HG03460 (cell line): ENCODE data around the gene NOLC1.

Experiments used
- ATAC-seq: cut with Tn5 transposase; IDR thresholded peaks from one replicate; pipeline ENCODE4 v1.9.1; 2021; ENCODE audit not compliant: unreplicated experiment

NOLC1 gene

DNA sequence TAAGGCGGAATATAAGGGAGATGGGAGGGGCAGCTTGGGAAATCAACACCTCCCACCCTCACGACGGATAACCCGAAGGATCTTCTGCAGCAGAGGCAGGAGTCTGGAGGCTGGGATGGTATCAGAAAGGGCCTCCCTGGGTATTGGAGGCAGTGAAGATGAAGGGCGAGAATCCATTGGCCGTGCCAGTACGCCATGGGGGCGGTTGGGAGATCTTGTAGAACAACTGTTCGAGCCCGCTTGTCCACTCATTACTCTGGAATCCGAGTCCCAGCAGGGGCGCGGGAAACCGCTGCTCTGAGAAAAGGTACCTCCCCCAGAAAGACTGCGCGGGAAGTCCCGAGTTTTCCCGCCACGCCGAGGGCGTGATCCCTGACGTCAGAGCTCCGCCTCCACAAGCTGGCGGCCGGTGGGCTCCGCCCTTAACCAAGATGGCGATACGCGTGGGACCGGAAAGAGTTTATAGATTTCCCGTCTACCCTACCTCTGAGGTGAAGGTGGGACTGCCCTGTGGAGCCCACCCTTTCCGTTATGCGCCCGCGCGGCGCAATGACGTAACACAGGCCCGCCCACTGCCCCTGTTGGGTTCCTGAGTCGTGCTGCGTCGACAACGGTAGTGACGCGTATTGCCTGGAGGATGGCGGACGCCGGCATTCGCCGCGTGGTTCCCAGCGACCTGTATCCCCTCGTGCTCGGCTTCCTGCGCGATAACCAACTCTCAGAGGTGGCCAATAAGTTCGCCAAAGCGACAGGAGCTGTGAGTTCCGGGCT lies at the start of gene NOLC1:
Gene NOLC1, plus strand, starts transcription at position 616 of the 771 bp plus-strand sequence. Its CDS starts 22 bp downstream, at position 638.
- peak; percentile 95 for ATAC-seq

DNA sequence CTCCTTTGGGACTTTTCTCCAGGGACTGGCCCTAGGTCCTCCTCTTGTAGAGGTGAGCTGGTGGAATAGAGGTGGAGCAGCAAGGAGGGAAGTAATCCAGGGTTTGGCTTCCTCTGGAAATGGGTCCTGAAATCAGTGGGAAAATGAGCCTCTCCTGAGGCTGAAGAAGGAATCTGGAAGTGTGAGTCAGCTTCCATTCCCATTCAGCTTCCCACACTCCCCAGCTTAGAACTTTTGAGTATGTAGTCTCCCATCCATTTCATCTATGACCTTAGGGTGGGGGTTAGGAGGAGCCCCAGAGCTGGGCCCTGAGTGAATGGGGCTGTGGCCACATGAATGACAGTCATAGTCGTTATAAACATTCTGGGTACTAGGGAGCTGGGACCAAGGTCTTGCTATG lies 49.8 kb upstream of the NOLC1 start:
- ATAC-seq = no peak

DNA sequence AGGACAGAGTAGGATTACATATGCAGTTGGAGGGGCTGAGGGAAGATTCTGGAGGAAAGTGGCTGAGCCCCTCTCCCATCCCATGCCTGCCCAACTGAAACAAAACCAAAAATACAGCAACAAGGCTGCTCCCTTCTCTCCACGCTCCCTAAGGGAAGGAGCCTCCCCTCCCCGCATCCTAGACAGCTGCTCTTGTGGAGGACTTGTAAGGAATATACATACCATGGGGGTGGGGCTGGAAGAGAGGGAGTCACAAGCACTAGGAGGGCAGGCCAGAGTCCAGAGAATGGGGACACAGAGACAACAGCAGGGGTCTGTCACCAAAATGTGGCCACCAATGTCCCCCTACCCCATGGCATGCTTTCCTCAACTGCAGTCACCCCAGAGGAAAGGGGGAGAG lies 45.2 kb upstream of the NOLC1 start:
- no peak for ATAC-seq

DNA sequence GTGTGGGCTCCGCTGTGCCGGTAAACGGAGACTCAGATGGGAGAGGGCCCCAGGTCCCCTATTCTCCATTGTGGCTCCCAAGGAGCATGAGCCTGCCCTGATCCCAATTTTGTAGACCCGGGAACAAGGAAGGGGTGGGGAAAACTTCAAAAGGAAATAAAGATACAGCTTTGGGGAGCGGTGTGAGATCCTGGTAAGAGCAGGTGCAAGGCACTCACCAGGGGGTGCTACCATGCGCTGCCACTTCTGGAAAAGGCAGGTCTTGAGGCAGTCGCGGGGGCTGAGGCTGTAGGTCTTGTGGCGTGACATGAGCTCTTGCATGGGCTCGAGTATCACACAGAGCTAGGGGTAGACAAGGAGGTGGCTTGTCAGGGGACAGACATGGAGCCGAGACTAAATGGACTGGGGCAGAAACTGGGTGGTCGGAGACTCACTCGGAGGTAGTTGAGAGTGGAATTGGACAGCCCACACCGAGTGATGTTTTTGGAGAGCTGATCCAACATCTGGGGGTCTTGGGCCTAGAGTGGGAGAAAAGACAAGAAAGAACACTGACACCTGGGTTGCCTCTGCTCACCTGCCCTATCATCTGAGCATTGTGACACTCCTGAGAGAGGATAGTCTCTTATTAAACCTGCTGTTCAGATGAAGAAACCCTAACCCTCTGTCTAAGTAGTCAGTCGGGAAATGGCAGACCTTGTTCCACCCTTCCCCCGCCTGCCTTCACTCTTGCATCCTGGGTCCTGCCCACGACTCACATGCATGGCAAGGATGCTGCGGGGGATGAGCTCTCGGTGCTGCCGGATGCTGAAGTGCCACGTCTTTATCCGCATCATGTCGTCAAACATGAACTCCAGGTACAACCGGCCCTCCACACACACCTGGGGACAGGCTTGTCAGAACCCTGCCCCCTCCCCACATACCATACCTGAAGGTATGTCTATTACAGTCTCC lies 42.7 kb upstream of the NOLC1 start:
- no peak for ATAC-seq

GRCh38 chr10:102111276-102111675 lies 40.9 kb upstream of the NOLC1 start:
- no peak for ATAC-seq

GRCh38 chr10:102112210-102112817 lies 39.9 kb upstream of the NOLC1 start:
- no peak for ATAC-seq

- no peak for ATAC-seq
These were observed 38.8 kb upstream of the NOLC1 start for GRCh38 chr10:102113261-102113955.

DNA sequence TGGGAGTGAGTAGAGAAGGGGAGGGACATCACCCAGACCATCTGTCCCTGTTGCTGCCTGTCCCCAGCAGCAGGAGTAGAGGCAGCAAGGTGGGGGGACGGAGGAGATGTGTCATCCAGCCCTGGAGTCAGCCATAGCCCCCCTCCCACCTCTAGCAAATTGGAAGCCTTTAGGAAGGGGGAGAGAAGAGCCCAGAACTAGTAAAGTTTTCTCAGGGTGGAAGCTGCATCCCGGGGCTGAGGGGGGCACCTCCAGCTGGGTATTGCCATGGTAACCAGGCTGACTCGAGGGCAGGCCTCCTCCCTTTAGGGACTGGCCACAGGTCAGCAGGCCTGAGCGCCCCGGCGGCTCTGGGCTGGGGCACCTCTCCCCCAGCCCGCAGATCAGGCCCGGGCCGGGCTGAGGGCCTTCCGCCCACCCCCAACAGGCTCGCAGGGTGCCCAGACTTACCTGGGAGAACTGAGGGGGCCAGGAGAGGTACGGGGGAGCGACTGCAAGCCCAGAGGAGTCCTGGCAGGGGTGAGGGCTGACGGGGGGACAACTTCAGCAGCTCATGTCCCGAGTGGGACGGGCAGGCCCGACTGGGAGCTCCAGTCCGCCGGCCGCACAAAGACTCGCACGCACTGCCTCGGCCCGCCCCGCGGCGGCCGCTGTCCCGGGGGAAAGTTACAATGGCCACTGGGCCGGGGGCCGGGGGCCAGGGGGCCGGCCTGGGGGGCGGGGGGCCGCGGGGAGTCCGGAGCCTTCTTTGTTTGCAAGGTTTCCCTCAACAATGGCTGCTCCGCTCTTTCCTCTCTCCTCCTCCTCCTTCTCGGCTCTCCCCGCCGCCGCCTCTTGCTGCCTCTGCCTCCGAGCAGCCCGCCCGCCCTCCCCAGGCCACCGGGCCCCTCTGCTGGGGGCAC lies 38.0 kb upstream of the NOLC1 start:
- peak; percentile 12 for ATAC-seq

DNA sequence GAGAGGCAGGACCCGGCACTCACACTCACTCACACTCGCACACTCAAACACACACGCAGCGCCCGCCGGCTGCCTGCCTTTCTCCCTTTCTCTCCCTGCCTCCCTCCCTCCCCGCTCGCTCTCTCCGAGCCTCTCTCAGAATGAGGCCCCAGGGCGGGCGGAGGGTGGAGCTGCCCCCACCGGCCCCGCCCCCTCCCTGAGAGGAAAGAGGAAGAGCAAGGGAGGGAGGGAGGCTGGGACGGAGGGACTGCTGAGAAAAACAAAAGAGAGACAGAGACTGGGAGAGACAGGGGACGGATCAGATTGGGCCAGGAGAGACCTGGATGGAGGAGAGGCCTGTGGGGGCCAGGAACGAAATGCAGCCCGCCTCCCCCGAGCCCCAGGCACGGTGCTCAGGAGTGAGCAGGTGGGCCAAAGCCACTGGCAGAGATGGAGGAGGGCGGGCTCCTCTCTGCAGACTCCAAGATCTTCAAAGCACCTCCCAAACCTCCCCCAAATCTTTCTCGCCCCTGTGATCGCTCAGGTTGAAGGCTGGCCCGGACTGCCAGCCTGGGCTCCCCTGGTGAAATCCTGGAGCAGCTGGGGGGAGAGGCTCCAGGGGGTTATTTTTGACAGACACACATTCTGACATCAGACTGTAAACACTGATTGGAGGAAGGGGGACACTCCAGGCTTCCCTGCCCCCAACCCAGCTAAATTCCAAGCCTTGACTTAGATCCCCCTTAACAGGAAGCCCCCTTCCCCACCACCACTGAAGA lies 37.1 kb upstream of the NOLC1 start:
- peak; percentile 70 for ATAC-seq

DNA sequence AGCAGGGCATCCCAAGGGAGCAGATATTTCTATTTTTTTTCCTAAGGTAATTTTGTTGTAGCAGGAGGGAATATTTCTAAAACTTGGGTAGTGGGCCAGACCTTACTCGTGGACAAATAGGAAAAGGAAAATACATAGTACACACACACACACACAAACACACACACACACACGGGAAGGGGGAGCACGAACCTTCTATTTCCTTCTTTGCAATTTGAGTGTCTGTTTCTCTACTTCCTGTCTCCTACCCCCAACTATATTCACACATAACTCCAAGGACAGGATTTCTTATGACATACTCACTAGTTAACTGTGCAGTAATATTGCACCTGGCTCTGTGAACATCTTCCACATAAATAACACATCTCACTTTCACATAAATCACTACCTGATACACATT lies 36.4 kb upstream of the NOLC1 start:
- no peak for ATAC-seq

DNA sequence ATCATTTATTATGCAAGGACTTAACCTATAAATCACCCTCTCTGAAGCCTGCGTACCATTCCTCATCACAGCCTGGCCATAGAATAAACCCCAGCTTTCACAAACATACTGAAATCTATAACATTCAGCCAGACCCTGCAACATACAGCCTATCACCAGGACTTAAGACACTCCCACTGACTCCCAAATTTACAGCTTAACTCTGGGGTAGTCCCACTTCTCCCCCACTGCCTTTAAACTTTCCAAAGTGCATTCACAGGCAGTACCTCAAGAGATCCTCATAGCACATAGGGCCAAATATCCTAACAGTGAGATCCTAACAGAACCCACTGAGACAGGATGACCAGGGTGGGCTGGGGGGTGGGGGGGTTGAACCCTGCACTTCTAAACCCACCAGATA lies 35.5 kb upstream of the NOLC1 start:
- ATAC-seq = no peak

- no peak for ATAC-seq
These were observed 34.6 kb upstream of the NOLC1 start for GRCh38 chr10:102117391-102118159.

DNA sequence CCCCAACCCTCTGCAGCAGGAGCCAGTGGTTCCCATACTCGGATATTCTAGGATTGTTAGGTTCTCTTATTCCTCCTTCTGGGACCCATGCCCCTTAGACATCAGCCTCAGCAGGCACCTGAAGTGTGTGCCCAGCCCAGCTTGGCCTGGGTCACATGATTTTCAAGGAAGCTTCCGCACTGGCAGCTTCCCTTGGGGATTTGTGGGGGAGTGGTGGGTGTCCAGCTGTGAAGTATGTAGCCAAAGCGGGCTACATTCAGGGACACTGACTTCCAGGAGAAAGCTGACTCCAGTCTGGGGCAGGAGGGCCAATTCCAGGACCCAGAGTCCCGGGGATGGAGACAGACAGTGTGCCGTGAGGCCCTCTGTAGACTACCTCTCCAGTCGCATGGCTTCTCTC lies 33.3 kb upstream of the NOLC1 start:
- no peak for ATAC-seq

- ATAC-seq = no peak
These were observed 32.6 kb upstream of the NOLC1 start for GRCh38 chr10:102119417-102120141.

GRCh38 chr10:102120142-102120990 lies 31.8 kb upstream of the NOLC1 start, which contains the start of gene LDB1:
LDB1 (minus strand) TSS chr10:102120368; CDS start chr10:102120110, 258 bp downstream.
- peak; percentile 48 for ATAC-seq

DNA sequence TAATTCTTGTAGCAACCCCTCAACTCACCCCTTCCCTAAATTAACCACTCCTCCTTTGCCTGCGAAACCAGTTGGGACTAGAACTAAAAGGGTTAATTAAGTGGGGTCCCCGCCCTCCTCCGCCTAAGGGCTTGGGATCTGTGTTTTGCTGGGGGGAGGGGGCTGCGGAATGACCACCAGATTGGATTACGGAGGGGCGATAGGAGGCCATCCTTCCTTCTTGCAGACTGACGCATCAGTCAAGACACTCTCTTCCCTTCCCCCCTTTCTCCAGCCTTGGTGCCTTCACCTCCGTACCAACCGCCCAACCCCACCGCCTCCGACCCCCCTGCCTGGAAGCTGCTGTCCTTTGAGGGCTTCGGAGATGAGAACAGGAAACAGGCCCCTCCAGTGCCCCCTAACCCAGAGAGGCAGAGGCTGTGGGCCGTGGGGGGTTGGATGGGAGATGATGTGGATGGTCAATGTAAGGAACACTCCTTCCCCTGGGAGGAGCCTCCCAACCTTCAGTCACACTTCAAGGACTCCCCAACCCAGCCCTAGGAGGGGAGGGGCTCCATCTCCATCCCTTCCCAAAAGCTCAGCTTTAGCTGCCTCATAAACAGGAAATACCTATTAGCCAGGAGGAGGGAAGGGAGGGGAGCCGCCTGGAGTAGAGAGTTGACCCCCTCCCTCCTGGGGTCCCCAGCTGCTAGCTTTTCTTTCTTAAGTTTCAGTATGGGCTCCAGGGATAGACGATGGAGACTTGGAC lies 31.0 kb upstream of the NOLC1 start:
- no peak for ATAC-seq
